HG02623 (cell line): ENCODE results near the gene ALK.
"Not testable (repeated sequence)": the region's sequence is repeated elsewhere in the genome, so short reads cannot be mapped to it uniquely, and the experiment has no call there.

Experiments
- ATAC-seq: cut with Tn5 transposase; IDR thresholded peaks from one replicate; pipeline ENCODE4 v1.9.1; 2021; ENCODE audit warnings: moderate library complexity; ENCODE audit not compliant: unreplicated experiment

Gene ALK

GRCh38 chr2:29844713-29845326, 76.6 kb downstream of the ALK start:
- ATAC-seq: no peak

- no peak for ATAC-seq
Measured at GRCh38 chr2:29841386-29842004, 79.9 kb downstream of the ALK start.

- ATAC-seq: no peak
Measured at GRCh38 chr2:29839306-29839705, 82.1 kb downstream of the ALK start.

GRCh38 chr2:29837925-29838324, 83.5 kb downstream of the ALK start:
- ATAC-seq: no peak

- no peak for ATAC-seq
Measured at GRCh38 chr2:29834624-29835023, 86.8 kb downstream of the ALK start.

GRCh38 chr2:29834036-29834540, 87.3 kb downstream of the ALK start:
- no peak for ATAC-seq

GRCh38 chr2:29831560-29831959, 89.8 kb downstream of the ALK start:
- no peak for ATAC-seq

- no peak for ATAC-seq
Measured at GRCh38 chr2:29829841-29830240, 91.5 kb downstream of the ALK start.

- not testable (repeated sequence) for ATAC-seq
Measured at GRCh38 chr2:29824145-29824544, 97.2 kb downstream of the ALK start.

GRCh38 chr2:29821591-29821990, 99.8 kb downstream of the ALK start:
- ATAC-seq: no peak

GRCh38 chr2:29819570-29819969, 101.8 kb downstream of the ALK start:
- no peak for ATAC-seq

- ATAC-seq: no peak
Measured at GRCh38 chr2:29817801-29818680, 103.3 kb downstream of the ALK start.

GRCh38 chr2:29817299-29817698, 104.1 kb downstream of the ALK start:
- ATAC-seq: no peak

- no peak for ATAC-seq
Measured at GRCh38 chr2:29816651-29817050, 104.7 kb downstream of the ALK start.

GRCh38 chr2:29811378-29811777, 110.0 kb downstream of the ALK start:
- ATAC-seq: no peak

GRCh38 chr2:29810956-29811355, 110.4 kb downstream of the ALK start:
- ATAC-seq: no peak

GRCh38 chr2:29808321-29808720, 113.1 kb downstream of the ALK start:
- no peak for ATAC-seq

GRCh38 chr2:29807082-29807481, 114.3 kb downstream of the ALK start:
- ATAC-seq: no peak

- ATAC-seq: no peak
Measured at GRCh38 chr2:29806461-29806860, 114.9 kb downstream of the ALK start.

- no peak for ATAC-seq
Measured at GRCh38 chr2:29804671-29805070, 116.7 kb downstream of the ALK start.

- no peak for ATAC-seq
Measured at GRCh38 chr2:29803537-29803936, 117.8 kb downstream of the ALK start.

- no peak for ATAC-seq
Measured at GRCh38 chr2:29802986-29803385, 118.4 kb downstream of the ALK start.
